ENCODE data around the gene FKBP2. TPM values are rescaled to one million over a fixed set of nuclear protein-coding genes. Genes with fewer than 3 reads are reported as not detected.

FKBP2 gene
- 29.8 TPM for total RNA-seq

DNA sequence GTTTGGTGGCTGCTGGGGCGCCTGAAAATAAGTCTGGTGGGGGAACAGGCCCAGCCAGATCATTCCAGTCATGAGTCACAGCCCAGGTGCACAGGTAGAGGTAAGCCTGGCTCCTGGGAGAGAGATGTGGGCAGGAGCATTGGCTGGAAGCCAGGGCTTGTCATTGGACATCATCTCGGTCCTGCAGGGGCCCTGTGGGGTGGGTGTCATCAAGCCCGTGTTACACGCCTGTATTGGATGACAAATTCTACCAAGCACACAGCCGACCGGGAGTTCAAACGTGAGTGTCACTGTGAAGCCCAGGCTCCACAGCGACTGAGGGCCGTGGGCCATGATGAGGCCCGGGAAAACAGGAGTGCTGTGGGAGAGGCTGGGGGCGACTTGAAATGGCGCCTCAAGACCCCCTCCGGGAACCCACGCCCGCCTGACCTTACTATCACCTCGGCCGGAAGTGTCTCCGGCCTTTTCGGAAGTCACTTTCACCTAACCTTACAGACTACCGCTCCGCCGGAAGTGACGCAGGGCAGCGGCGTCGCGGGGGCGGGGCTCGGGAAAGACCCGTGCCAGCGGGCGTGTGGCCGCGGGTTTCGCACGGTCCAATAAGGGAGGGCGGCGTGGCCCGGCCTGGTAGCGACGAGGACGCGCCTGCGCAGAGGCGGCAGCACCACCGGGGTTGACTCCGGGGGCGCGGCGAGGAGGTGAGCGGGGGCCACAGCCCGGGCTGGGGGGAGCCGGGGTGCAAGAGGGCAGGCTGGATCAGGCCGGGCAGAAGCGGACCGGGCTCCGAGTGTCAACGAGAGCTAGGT is at the start of gene FKBP2:
TSS of gene FKBP2 (plus strand) at position 661 of the 806 bp plus-strand sequence. CDS start 1,293 bp downstream, outside the sequence.

DNA sequence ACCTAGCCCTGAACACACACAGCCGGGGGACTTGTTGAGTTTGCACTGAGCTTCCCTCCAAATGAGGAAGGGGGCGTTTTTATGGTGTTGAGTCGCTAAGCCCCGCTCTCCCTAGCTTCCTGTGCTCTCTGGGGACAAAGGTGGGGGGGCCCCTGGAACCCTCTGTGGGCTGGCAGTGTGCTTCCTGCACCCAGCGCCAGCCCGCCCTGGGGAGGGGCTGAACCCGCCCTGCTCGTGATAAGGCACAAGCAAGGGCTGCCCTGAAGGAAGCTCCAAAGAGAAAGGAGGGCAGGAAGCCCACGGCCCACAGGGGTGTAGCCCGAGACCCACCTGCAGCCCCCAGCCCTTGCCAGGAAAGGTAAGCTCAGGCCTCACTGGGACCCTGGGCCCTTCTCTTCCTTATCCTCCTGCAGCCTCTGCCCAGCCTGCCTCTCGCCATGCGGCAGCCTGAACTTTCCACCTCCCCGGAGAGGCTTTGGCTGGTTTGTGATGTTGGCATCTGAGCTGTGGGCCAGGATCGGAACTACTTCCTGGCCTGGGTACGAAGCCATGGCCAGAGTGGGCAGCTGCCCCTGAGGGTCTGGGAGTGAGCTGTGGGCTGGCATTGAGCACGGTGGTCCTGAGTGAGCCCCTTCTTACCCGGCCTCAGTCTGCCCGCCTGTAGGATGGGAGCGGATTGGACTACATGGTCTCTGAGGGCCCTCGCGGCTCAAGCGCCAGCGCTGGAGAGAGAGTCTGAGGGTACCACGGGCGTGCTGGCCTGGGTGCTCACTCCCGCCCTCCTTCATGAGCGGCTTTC is 34.2 kb upstream of the FKBP2 start, which contains the start of gene FERMT3:
TSS of gene FERMT3 (plus strand) at position 265 of the 799 bp plus-strand sequence. CDS start 644 bp downstream, outside the sequence.

DNA sequence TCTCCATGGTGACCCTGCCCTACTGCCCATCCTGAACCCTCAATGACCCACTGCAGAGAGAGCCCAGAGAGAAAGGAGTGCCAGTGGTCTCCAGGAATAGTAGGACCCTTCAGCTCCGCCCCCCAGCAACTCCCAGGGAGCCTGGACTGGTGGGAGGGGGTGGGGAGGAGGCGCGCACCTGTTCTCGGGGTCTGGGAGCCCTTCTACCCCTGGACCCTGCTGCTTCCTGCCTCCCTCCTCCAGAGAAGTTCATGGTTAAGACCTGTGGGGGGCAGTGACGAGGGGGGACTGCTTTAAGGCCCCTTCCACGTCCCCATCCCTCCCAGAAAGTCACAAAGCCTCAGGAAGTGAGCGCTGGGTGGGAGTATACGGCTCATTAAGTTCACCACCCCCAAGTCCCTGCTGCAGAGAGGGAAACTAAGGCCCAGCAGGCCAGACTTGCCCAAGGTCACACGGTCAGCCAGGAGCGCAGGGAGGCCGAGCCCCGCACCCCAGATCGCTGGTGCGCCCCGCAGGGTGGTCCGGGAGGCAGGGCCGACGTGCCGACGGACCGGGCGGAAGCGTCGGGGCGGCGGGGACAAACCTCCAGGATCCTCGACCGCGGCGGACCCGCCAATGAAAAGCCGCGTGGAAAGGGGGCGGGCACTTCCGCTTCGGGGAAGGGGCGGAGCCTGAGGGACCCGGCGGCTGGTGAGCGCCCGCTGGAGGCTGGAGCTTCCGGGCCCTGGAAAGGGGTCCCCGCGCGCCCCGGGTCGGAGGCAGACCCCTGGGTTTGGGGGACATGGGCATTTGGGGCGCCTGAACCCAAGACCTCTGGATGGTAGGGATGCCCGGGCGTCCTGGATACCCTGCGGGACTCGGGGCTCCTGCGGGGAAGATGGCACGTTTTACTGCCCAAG is 15.0 kb upstream of the FKBP2 start, which contains the start of the genes NUDT22 and TRPT1:
TSS of gene NUDT22 (plus strand) at position 667 of the 899 bp plus-strand sequence. CDS start 379 bp downstream, outside the sequence.
TSS of gene TRPT1 (minus strand) at position 579 of the 899 bp plus-strand sequence. CDS start at position 253, 326 bp downstream.

DNA sequence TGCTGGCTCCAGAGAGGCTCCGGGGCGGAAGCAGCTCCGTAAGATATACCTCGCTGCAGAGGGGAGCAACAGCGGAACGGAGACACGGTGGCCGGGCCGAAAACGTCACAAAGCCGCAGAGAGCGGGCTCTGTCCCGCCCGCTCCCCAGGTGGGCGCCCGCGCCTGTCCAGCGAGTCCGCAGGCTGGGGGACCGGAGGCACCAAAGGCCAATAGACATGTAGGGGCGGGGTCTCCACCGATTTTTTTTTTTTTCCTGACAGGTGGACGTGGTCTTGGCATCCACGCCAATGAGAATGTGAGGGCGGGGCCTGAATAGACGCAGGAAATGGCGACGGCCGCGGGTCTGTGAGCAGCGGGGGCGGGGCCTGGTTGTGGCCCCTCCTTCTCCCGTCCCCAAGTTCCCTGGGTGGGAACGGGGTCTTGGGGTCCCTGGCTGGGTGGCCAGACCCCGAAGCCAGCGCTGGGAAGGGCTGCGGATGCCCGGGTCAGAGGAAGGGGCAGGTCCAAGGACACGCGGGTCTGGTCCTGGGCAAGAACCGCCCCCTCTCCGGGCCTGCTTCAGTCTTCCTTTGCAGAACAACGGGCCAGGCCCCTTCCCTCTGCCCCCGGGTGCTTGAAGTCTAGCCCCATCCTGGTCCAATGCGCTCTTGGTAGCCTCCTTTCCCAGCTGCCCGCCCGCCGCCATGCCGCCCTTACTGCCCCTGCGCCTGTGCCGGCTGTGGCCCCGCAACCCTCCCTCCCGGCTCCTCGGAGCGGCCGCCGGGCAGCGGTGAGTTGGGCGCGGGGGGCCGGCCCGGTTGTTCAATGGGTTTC is 10.5 kb upstream of the FKBP2 start, which contains the start of gene DNAJC4:
TSS of gene DNAJC4 (plus strand) at position 378 of the 814 bp plus-strand sequence. CDS start at position 685, 307 bp downstream.

DNA sequence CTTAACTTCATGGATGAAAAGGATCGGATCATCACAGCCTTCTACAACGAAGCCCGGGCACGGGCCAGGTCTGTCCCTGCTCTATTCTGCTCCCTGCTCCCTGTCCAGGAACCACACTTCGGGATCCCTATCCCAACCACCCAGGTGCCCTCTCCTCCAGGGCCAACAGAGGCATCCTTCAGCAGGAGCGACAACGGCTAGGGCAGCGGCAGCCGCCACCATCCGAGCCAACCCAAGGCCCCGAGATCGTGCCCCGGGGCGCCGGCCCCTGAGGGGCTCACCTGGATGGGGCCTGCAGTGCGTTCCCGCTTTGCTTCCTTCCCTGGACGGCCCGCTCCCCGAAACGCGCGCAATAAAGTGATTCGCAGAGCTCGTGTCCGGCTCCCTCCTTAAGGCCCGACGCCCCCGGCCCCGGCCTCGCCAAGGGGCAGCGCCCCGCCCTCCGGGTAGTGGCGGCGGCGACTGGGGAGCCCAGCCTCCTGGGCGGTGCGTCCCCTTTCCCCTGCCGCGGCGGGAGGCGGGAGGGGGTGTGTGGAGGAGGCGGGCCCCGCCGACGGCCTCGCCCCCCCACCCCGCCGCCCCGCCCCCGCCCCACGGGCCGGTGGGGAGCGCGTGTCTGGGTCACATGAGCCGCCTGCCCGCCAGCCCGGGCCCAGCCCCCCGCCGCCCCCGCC is 6.8 kb upstream of the FKBP2 start, which contains the start of gene VEGFB:
TSS of gene VEGFB (plus strand) at position 672 of the 674 bp plus-strand sequence. CDS start 250 bp downstream, outside the sequence.

DNA sequence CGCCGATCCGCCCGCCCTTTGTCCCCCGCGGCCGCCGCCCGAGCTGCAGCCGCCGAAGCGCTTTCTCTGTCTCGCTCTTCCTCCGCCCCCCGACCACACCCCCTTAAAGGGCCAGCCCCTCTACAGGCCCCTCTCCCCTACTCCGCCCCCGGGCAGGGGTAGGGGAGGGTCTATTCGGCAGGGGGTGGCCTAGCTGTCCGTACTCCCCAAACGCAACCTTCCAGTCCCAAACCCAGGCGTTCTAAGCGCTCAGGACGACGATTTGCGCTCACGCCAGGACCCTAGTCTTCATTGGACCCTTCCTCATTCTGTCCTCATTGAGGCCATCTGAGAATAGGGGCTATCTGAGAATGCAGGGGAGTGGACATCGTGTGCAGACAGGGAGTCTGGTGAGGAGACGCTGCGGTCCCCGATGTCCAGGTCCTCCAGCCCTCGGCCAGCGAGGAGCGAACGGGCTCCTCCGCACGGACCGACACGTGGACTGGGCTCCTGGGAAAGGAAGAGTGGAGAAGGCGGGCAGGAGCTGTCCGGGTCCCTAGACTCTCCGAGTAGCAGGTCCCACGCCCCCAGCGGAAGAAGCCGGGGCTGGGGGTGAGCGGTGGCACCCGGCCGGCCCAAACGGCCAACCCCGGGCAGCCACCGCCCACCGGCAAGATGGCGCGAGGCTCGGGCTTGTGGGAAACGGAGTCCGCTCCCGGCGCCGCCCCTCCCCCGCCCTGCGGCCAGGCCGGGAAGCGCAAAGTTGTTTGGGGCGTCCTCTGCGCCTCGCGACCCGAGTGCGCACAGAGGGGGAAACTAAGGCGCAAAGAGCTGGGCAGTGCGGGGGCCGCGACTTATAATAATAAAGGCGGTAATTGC is 6.2 kb downstream of the FKBP2 start, which contains the start of gene PPP1R14B:
TSS of gene PPP1R14B (minus strand) at position 73 of the 858 bp plus-strand sequence. CDS start 270 bp downstream, outside the sequence.

DNA sequence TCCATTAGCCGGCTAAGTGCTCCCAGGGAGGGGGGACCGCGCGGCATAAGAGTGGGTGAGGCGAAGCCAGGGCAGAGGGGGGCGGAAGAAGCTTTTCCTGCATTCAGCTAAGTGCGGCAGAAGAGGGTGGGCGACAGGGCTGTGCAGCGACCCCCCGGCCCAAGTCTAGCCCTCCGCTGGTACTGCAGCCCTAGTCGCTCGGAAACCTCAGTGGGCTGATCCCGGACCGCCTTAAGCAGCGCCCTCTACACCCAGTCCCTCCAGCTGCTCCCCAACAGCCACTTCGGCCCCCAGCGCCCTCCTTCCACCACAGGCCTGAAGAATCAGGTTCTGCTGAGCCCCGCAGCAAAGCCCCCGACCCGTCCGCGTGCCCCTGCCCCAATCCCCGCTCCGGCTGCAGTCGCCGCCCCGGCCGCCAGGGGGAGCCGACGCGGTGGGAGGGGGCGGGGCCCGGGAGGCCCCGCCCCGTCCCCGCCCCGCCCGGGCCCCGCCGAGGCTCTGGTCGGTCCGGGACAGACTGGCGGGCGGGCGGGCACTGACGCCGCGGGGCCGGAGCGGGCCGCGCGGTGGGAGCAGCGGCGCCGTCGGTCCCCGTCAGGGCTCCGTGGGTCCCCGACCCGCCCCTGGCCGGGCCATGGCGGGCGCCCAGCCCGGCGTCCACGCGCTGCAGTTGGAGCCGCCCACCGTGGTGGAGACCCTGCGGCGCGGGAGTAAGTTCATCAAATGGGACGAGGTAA is 10.3 kb downstream of the FKBP2 start, which contains the start of gene PLCB3:
TSS of gene PLCB3 (plus strand) at position 515 of the 737 bp plus-strand sequence. CDS start at position 635, 120 bp downstream.

DNA sequence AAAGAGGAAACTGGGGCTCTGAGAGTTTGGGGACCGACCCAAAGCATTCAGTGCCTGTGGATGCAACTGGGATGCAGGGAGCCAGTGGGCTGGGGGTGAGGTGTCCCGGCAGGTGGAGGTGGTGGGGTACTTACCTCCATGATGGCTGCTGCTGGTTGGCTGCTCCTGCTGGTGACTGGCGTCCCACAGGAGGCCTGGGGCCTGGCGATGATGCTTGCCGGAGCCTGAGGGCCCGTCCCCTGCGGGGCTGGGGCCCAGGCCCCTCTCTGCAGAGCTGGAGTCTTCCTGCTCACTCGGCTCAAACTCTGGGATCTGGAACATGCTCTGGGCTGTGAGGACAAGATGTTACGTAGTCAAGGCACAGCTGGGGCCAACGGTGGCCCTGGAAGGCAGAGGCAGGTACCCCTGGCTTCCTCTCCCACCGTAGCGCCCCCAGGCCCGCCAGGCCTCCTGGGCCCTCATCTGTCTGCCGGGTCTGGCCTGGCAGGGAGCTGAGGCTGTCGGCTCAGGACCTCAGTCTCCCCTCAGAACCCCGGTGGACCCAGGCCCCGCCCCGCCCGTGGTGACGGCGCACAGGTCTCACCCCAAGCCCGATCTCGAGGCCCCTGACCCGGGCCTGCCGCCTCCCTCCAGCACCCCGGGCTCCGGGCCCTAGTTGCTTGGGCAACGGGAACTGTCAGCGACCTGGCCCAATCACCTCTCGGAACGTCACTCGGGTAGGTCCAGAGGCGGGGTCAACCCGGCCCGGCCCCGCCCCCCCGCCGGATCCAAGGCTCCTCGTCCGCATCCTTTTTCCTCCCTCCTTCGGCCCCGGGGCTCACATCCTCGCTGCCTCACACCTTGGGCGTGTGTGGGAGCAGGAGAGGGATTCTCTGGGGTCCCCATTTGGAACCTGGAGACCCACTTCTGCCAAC is 43.4 kb downstream of the FKBP2 start, which contains the start of gene BAD:
TSS of gene BAD (minus strand) at position 618 of the 914 bp plus-strand sequence. CDS start at position 321, 297 bp downstream.

DNA sequence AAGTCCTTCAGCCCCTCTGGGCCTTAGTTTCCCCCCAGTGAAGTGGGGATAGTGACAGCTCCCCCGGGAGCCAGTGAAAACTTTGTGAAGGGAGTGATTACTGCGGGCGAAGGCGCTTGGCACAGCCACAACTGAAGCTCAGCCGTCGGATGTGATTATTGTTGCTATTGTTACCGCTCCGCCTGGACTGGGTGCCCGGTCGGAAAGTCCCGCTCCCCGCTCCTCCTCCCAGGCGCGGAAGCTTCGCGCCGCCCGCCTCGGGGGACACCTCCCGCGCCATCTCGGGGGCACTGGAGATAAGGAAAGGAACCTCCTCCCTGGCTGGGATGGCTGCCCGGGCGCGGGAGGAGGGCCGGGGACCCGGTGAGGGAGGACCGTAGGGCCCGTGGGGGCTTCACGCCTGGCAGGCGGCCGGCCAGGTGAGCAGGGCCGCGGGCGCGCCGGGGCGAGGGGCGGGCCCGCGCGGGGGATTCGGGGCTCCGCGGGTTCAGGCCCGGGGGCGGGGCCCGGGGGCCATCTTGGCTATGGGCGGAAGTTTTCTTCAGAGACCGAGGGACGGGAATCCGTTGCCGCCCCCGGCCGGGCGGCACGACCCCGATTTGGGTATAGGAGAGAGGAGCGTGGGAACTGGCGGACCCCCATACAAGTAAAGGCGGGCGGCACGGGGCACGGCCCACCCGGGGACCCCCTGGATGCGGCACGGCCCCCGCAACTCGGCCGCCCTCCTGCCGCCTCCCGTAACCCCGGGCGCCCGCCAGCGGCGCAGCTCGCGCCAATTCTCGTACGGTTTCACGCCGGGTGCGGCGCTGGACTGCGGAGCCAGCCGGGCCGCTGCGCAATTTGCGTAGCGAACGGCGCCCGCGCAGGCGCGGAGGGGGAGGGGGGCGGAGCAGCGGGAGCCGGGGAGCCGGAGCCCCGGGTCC is 44.3 kb downstream of the FKBP2 start, which contains the start of gene GPR137:
TSS of gene GPR137 (plus strand) at position 887 of the 923 bp plus-strand sequence. CDS start 677 bp downstream, outside the sequence.

DNA sequence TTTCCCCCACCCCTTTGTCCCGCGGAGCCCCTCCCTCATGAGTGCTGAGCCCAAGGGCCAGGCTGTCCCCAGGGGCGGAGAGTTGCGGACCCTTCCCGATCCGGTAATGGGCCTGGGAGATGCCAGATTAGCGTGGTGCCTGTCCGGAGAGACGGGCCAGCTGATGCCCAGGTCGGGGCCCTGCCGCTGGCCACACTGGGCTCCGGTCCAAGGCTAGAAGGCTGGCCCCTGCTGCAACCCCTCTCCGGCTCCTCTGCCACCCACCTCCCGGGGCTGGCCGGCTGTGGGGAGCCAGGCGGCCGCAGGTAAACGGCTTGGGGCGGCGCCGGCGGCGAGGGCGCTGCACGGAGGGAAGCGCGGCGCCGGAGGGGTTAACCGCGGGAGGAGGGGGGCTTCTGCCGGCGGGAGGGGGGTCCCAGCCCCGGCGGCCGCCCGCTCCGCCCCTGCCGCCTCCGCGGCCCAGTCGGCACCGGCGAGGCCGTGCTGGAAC is 50.4 kb downstream of the FKBP2 start, which contains the start of gene KCNK4:
TSS of gene KCNK4 (plus strand) at position 41 of the 490 bp plus-strand sequence. CDS start 1,717 bp downstream, outside the sequence.

Other genes with a start within 250 kb of the FKBP2 start
- gene FLRT1, start 205.2 kb upstream of the FKBP2 start, total RNA-seq, result 12.0 TPM
- gene MACROD1, start 75.0 kb upstream of the FKBP2 start, total RNA-seq, result 8.8 TPM
- 97.6 TPM for gene STIP1, start 54.9 kb upstream of the FKBP2 start, total RNA-seq
- 2.3 TPM for gene FERMT3, start 34.4 kb upstream of the FKBP2 start, total RNA-seq
- gene TRPT1, start 14.9 kb upstream of the FKBP2 start, total RNA-seq, result 14.1 TPM
- 14.5 TPM for gene NUDT22, start 14.8 kb upstream of the FKBP2 start, total RNA-seq
- 19.4 TPM for gene DNAJC4, start 10.5 kb upstream of the FKBP2 start, total RNA-seq
- gene VEGFB, start 6.5 kb upstream of the FKBP2 start, total RNA-seq, result 50.7 TPM
- gene PPP1R14B, start 5.8 kb downstream of the FKBP2 start, total RNA-seq, result 64.6 TPM
- gene PLCB3, start 10.4 kb downstream of the FKBP2 start, total RNA-seq, result 7.8 TPM
- gene BAD, start 43.6 kb downstream of the FKBP2 start, total RNA-seq, result 53.3 TPM
- 13.6 TPM for gene GPR137, start 44.8 kb downstream of the FKBP2 start, total RNA-seq
- 7.2 TPM for gene KCNK4, start 50.2 kb downstream of the FKBP2 start, total RNA-seq
- 2.1 TPM for gene CATSPERZ, start 59.3 kb downstream of the FKBP2 start, total RNA-seq
- gene ESRRA, start 64.4 kb downstream of the FKBP2 start, total RNA-seq, result 10.8 TPM
- 82.4 TPM for gene TRMT112, start 76.5 kb downstream of the FKBP2 start, total RNA-seq
- gene PRDX5, start 77.0 kb downstream of the FKBP2 start, total RNA-seq, result 200 TPM
- 3.2 TPM for gene CCDC88B, start 99.1 kb downstream of the FKBP2 start, total RNA-seq
- gene RPS6KA4, start 118.1 kb downstream of the FKBP2 start, total RNA-seq, result 13.8 TPM

Measured in diencephalon (tissue), 1 donor.